Right cardiac atrium (tissue), 5 donors: ENCODE measurements around the gene ZNF805. TPM values are rescaled to one million over a fixed set of nuclear protein-coding genes. Genes with fewer than 3 reads are reported as not detected.
A peak's percentile ranks its signal among the peaks of the same experiment; 100 is the strongest.

Experiments
- ATAC-seq, 2 donors: fragments of 200-7000 bp; cut with Tn5 transposase; one replicate each; pipeline versions ENCODE4 v1.8.0 to v1.9.1; 2020; ENCODE audit warnings: moderate library complexity in 2 of 2, mild to moderate bottlenecking in 1 of 2
- DNase-seq, 3 donors: peaks; one replicate each; pipeline ENCODE4 v3.0.0-alpha.2; 2020
- H3K27ac ChIP-seq: one replicate; pipeline ENCODE4 v1.5.1; 2013; ENCODE audit warnings: mild to moderate bottlenecking, low read length, control low read depth, moderate library complexity
- H3K27me3 ChIP-seq: one replicate; pipeline ENCODE4 v1.6.1; 2013; ENCODE audit not compliant: control insufficient read depth, insufficient read depth
- H3K4me1 ChIP-seq: one replicate; pipeline ENCODE4 v1.6.1; 2013; ENCODE audit warnings: low read length; ENCODE audit not compliant: control insufficient read depth, insufficient read depth
- H3K4me3 ChIP-seq: one replicate; pipeline ENCODE4 v1.5.1; 2013; ENCODE audit warnings: low read length, control low read depth
- H3K9me3 ChIP-seq: one replicate; pipeline ENCODE4 v1.6.1; 2013; ENCODE audit warnings: low read length; ENCODE audit not compliant: control insufficient read depth
- WGBS: extraction: QIAGEN DNeasy Blood & Tissue Kit; methylation state at CpG from one replicate; pipeline ENCODE4 v1.1.7; 2013; 5-methylcytosine and 5-hydroxymethylcytosine counted together
- intact Hi-C, 4 donors: fragments of 100-400 bp; cut with DNase I; formaldehyde crosslinking; loops; one replicate each; pipeline versions ENCODE4 v1.11.0 to v1.14.0; 2022 to 2023
- polyA plus RNA-seq: library from polyadenylated mRNA; stranded (reverse); fragments of 200-250 nt; gene quantifications from one replicate; pipeline ENCODE4 v1.2.3, GENCODE V29; 2013
- total RNA-seq, 4 donors: library from RNA; stranded (reverse); fragmentation: NEBNext Ultra II Directional; extraction: Animal tissue kit (Norgen Biotek cat#: 25700); gene quantifications; one replicate each; pipeline ENCODE4 v1.2.1, GENCODE V29; 2021
- donor health status: healthy with polysubstance abuse.
- donor health status: DM: no; HTN: yes; CAD: no.
- donor health status: DM: no; HTN: no; CAD: no.
- donor health status: DM: no; HTN: yes; CAD: no; lungs with severe emphysema.
- donor health status: DM: yes; HTN: yes; CAD: no.

The ZNF805 gene
- total and polyA plus RNA-seq, 5 donors, result 1.3 to 14.6 (median 10.0) TPM

DNA sequence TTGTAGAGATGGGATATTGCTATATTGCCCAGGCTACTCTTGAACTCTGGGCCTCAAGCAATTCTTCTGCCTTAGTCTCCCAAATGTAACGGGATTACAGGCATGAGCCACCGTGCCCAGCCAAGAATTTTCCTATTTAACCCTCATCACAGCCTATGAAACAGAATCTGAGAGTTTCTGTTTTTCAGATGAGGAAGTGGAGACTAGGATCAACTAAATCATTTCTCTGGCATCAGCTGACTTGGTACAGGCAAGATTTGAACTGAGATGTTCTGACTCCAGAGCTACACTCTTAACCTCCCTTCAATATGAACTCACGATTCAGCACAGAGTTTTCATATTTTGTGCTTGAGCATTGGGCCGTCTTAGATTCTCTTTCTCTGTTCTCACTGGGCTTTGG, 47.9 kb downstream of the ZNF805 start:
- no peak for ATAC-seq
- WGBS, result 89% methylated on average over 4 of the region's 4 CpGs
- Histone ChIP-seq H3K9me3 (peaks cover 5% of the 10 kb centered on the region), H3K4me1 (no peaks in the 10 kb centered on the region), H3K4me3 (no peak overlapping the region), H3K27me3 (no peaks in the 10 kb centered on the region), H3K27ac (no peak overlapping the region)
- intact Hi-C loops, result no loop called here
- no peak for DNase-seq

GRCh38 chr19:57290970-57291369, 50.5 kb downstream of the ZNF805 start:
- DNase-seq (no peak), ATAC-seq (no peak)
- intact Hi-C loops, result no loop called here
- H3K27ac ChIP-seq, result no peak overlapping the region
- no peaks in the 10 kb centered on the region for H3K4me1 ChIP-seq
- 92% methylated on average over 11 of the region's 11 CpGs for WGBS
- no peaks in the 10 kb centered on the region for H3K27me3 ChIP-seq
- H3K9me3 ChIP-seq, result peaks cover 5% of the 10 kb centered on the region
- no peak overlapping the region for H3K4me3 ChIP-seq

DNA sequence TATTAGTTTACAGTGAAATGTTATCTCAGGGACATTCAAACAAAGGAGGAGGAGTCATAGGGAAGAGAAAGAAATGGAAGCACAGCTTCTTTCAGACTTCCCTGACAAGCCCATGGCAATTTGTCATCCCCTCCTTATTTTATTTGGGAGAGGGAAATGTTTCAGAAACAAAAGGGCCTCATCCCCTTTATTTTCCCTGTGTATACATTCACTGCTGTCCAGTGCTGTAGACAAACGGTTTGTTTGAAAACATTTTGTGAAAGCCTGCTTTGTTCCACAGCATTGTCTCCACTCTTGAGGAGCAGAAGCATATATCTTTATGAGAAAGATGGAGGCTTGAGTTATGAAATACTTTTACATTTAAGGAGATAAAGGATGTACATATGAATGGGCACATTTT, 52.1 kb downstream of the ZNF805 start:
- H3K9me3 ChIP-seq, result peaks cover 5% of the 10 kb centered on the region
- WGBS, result 75% methylated on average over 1 of the region's 1 CpG
- no peak for DNase-seq
- no peak for ATAC-seq
- no peaks in the 10 kb centered on the region for H3K27me3 ChIP-seq
- no peak overlapping the region for H3K27ac ChIP-seq
- H3K4me1 ChIP-seq, result no peaks in the 10 kb centered on the region
- H3K4me3 ChIP-seq, result no peak overlapping the region
- intact Hi-C loops, result no loop called here

DNA sequence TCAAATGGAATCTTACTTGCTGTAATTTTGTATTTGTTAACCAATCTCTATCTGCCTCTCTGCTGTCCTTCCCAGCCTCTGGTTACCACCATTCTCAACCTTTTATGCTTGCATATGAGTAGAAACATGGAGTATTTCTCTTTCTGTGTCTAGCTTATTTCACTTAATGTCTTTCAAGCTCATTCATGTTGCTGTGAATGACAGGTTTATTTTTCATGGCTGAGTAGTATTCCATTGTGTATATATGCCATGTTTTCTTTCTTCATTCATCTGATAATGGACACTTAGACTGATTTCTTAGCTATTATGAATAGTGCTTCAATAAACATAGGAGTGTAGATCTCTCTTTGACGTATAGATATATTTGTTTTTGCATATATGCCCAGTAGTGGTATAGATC, 53.3 kb downstream of the ZNF805 start:
- ATAC-seq, result no peak
- Histone ChIP-seq H3K27ac (no peak overlapping the region), H3K9me3 (peaks cover 5% of the 10 kb centered on the region), H3K4me3 (no peak overlapping the region), H3K27me3 (no peaks in the 10 kb centered on the region), H3K4me1 (no peaks in the 10 kb centered on the region)
- intact Hi-C loops, result no loop called here
- no peak for DNase-seq
- WGBS, result 97% methylated on average over 1 of the region's 1 CpG

GRCh38 chr19:57302020-57302465, 61.6 kb downstream of the ZNF805 start:
- Histone ChIP-seq H3K4me1 (peaks cover 12% of the 10 kb centered on the region), H3K27ac (peak overlapping the region; percentile 21), H3K4me3 (no peak overlapping the region), H3K9me3 (no peaks in the 10 kb centered on the region), H3K27me3 (no peaks in the 10 kb centered on the region)
- intact Hi-C loops, result no loop called here
- DNase-seq (peak in 2 of 3 donors; percentile 54 to 65), ATAC-seq (peak; percentile 84 to 85)
- 67% methylated on average over 1 of the region's 1 CpG for WGBS

GRCh38 chr19:57302727-57303401, 62.4 kb downstream of the ZNF805 start:
- no peaks in the 10 kb centered on the region for H3K27me3 ChIP-seq
- no peak overlapping the region for H3K4me3 ChIP-seq
- H3K9me3 ChIP-seq, result no peaks in the 10 kb centered on the region
- ATAC-seq (peak; percentile 30 to 33), DNase-seq (no peak)
- H3K27ac ChIP-seq, result no peak overlapping the region
- intact Hi-C loops, result no loop called here
- WGBS, result 74% methylated on average over 7 of the region's 7 CpGs
- peaks cover 12% of the 10 kb centered on the region for H3K4me1 ChIP-seq

Other genes with a start within 250 kb of the ZNF805 start
- not detected for gene USP29, start 120.6 kb upstream of the ZNF805 start, total RNA-seq
- not detected for gene USP29, start 120.6 kb upstream of the ZNF805 start, polyA plus RNA-seq
- gene ZIM3, start 95.4 kb upstream of the ZNF805 start, total RNA-seq, result not detected
- gene ZIM3, start 95.4 kb upstream of the ZNF805 start, polyA plus RNA-seq, result not detected
- gene DUXA, start 73.1 kb upstream of the ZNF805 start, total RNA-seq, result not detected
- gene DUXA, start 73.1 kb upstream of the ZNF805 start, polyA plus RNA-seq, result not detected
- 10 to 100 TPM; 16.9 to 26.8 (median 18.7) TPM for gene ZNF264, start 49.1 kb upstream of the ZNF805 start, total RNA-seq
- gene ZNF264, start 49.1 kb upstream of the ZNF805 start, polyA plus RNA-seq, result 4.4 TPM
- 1 to 10 TPM; 1.5 to 2.0 (median 1.6) TPM for gene AURKC, start 9.6 kb upstream of the ZNF805 start, total RNA-seq
- 1.2 TPM for gene AURKC, start 9.6 kb upstream of the ZNF805 start, polyA plus RNA-seq
- 10 to 100 TPM; 30.6 to 46.5 (median 36.1) TPM for gene ZNF460, start 39.9 kb downstream of the ZNF805 start, total RNA-seq
- gene ZNF460, start 39.9 kb downstream of the ZNF805 start, polyA plus RNA-seq, result 3.5 TPM
- gene ZNF543, start 79.8 kb downstream of the ZNF805 start, total RNA-seq, result 1 to 10 TPM; 5.8 to 7.6 (median 6.6) TPM
- gene ZNF543, start 79.8 kb downstream of the ZNF805 start, polyA plus RNA-seq, result 2.1 TPM
- gene ZNF304, start 110.6 kb downstream of the ZNF805 start, total RNA-seq, result 10 to 100 TPM in 3 of 4 donors, 1 to 10 TPM in 1; 8.5 to 12.6 (median 11.2) TPM
- 3.9 TPM for gene ZNF304, start 110.6 kb downstream of the ZNF805 start, polyA plus RNA-seq
- 10 to 100 TPM; 10.8 to 14.5 (median 11.7) TPM for gene TRAPPC2B, start 122.9 kb downstream of the ZNF805 start, total RNA-seq
- gene TRAPPC2B, start 122.9 kb downstream of the ZNF805 start, polyA plus RNA-seq, result 38.6 TPM
- gene ZNF547, start 122.9 kb downstream of the ZNF805 start, total RNA-seq, result 1 to 10 TPM; 3.0 to 5.6 (median 4.6) TPM
- gene ZNF547, start 122.9 kb downstream of the ZNF805 start, polyA plus RNA-seq, result 2.7 TPM
- gene ZNF548, start 149.2 kb downstream of the ZNF805 start, total RNA-seq, result 10 to 100 TPM; 13.4 to 20.1 (median 16.8) TPM
- 10.7 TPM for gene ZNF548, start 149.2 kb downstream of the ZNF805 start, polyA plus RNA-seq
- 10 to 100 TPM in 3 of 4 donors, 1 to 10 TPM in 1; 8.7 to 12.1 (median 10.8) TPM for gene ZNF17, start 170.5 kb downstream of the ZNF805 start, total RNA-seq
- gene ZNF17, start 170.5 kb downstream of the ZNF805 start, polyA plus RNA-seq, result 3.6 TPM
- 1 to 10 TPM; 2.5 to 5.4 (median 3.3) TPM for gene ZNF749, start 194.7 kb downstream of the ZNF805 start, total RNA-seq
- gene ZNF749, start 194.7 kb downstream of the ZNF805 start, polyA plus RNA-seq, result 1.9 TPM
- 1 to 10 TPM; 3.3 to 4.3 (median 3.4) TPM for gene VN1R1, start 216.5 kb downstream of the ZNF805 start, total RNA-seq
- 2.3 TPM for gene VN1R1, start 216.5 kb downstream of the ZNF805 start, polyA plus RNA-seq
- gene ZNF772, start 236.9 kb downstream of the ZNF805 start, total RNA-seq, result 10 to 100 TPM; 19.7 to 23.5 (median 21.1) TPM
- gene ZNF772, start 236.9 kb downstream of the ZNF805 start, polyA plus RNA-seq, result 5.3 TPM
- gene ZNF419, start 247.1 kb downstream of the ZNF805 start, total RNA-seq, result 10 to 100 TPM in 1 of 4 donors, 1 to 10 TPM in 3; 8.2 to 10.2 (median 8.9) TPM
- 6.7 TPM for gene ZNF419, start 247.1 kb downstream of the ZNF805 start, polyA plus RNA-seq